NCI-H1417 (cell line): ENCODE measurements around the gene TMEM132E.

Experiments used
- DNase-seq, 3 experiments: peaks; one replicate each; lab custom pipeline; 2025; lab: John Stamatoyannopoulos, UW

TMEM132E gene

GRCh38 chr17:34665150-34665806 lies 85.9 kb downstream of the TMEM132E start:
- peak in 2 of 3 experiments; percentile 13 to 69 for DNase-seq

GRCh38 chr17:34665819-34666763 lies 86.7 kb downstream of the TMEM132E start:
- DNase-seq = peak in 2 of 3 experiments; percentile 78 to 84

- no peak for DNase-seq
These were observed 88.3 kb downstream of the TMEM132E start for GRCh38 chr17:34667656-34668055.

- DNase-seq = no peak
These were observed 88.8 kb downstream of the TMEM132E start for GRCh38 chr17:34668206-34668605.

GRCh38 chr17:34669511-34669910 lies 90.1 kb downstream of the TMEM132E start:
- no peak for DNase-seq

GRCh38 chr17:34670618-34671017 lies 91.2 kb downstream of the TMEM132E start:
- DNase-seq = peak in 1 of 3 experiments; percentile 38

GRCh38 chr17:34671191-34671590 lies 91.8 kb downstream of the TMEM132E start:
- DNase-seq = peak in 1 of 3 experiments; percentile 29

- no peak for DNase-seq
These were observed 92.9 kb downstream of the TMEM132E start for GRCh38 chr17:34672176-34672785.

GRCh38 chr17:34673516-34673915 lies 94.1 kb downstream of the TMEM132E start:
- peak in 1 of 3 experiments; percentile 13 for DNase-seq

- DNase-seq = peak; percentile 9 to 67 (median 39)
These were observed 94.9 kb downstream of the TMEM132E start for GRCh38 chr17:34673995-34674890.

- no peak for DNase-seq
These were observed 95.8 kb downstream of the TMEM132E start for GRCh38 chr17:34675143-34675542.

- no peak for DNase-seq
These were observed 96.2 kb downstream of the TMEM132E start for GRCh38 chr17:34675605-34676004.

- no peak for DNase-seq
These were observed 100.8 kb downstream of the TMEM132E start for GRCh38 chr17:34680151-34680550.

GRCh38 chr17:34682305-34682704 lies 102.9 kb downstream of the TMEM132E start:
- DNase-seq = no peak

- DNase-seq = peak in 2 of 3 experiments; percentile 6 to 32
These were observed 104.0 kb downstream of the TMEM132E start for GRCh38 chr17:34683390-34683789.
